Measurements from ENCODE around the gene RNASEH2B. TPM values are rescaled to one million over a fixed set of nuclear protein-coding genes. Genes with fewer than 3 reads are reported as not detected.

The RNASEH2B gene
- total RNA-seq, 1 experiment from 2014 or later = 33.3 TPM

DNA sequence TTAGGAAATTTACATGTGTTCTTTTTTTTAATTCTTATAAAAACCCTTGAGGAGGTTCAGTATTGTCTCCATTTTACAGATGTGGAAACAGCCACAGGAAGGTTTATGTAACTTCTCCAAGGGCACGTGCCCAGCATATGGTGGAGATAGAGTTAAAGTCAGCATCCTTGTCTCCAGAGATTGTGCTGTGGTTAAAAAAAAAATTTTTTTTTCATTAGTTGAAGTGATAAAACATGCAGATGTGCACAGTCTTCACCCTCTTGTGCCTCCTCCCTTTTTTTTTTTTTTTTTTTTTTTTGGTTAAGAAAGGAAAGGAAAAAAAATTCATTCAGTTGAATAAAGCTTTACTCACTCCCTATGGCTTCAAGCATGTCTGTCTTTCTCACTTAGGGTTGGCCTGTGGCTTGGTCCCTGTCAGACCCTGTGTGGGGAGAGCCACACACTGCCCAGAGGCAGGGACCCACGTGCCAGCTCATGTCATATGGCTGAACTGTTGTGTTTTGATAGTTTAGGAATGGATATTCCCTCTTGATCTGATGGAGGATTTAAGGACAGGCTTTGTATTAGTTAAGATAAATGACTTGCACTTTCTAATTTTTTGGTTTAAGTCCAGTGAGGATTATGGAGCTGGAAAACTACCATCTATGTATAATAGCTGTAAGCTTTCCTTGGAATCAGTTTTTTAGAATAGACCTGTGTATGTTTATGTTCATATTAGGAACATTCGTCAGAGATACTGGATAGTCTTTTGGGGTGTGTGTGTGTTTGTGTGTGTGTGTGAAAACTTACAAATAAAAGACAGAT lies 19.3 kb downstream of the RNASEH2B start:
- DNase-seq (ENCODE audit: low spot score) = no peak
- no peak overlapping the region for H3K4me3 Mint-ChIP-seq
- no peak for TF ChIP-seq TCF7 (CRISPR knock-in tag; IDR thresholded peaks at IDR 0.05; ENCODE audit: low read depth)
- no peak for TF ChIP-seq NFE2L1 (CRISPR knock-in tag; IDR thresholded peaks at IDR 0.05)
- TF ChIP-seq, protein P1, sequence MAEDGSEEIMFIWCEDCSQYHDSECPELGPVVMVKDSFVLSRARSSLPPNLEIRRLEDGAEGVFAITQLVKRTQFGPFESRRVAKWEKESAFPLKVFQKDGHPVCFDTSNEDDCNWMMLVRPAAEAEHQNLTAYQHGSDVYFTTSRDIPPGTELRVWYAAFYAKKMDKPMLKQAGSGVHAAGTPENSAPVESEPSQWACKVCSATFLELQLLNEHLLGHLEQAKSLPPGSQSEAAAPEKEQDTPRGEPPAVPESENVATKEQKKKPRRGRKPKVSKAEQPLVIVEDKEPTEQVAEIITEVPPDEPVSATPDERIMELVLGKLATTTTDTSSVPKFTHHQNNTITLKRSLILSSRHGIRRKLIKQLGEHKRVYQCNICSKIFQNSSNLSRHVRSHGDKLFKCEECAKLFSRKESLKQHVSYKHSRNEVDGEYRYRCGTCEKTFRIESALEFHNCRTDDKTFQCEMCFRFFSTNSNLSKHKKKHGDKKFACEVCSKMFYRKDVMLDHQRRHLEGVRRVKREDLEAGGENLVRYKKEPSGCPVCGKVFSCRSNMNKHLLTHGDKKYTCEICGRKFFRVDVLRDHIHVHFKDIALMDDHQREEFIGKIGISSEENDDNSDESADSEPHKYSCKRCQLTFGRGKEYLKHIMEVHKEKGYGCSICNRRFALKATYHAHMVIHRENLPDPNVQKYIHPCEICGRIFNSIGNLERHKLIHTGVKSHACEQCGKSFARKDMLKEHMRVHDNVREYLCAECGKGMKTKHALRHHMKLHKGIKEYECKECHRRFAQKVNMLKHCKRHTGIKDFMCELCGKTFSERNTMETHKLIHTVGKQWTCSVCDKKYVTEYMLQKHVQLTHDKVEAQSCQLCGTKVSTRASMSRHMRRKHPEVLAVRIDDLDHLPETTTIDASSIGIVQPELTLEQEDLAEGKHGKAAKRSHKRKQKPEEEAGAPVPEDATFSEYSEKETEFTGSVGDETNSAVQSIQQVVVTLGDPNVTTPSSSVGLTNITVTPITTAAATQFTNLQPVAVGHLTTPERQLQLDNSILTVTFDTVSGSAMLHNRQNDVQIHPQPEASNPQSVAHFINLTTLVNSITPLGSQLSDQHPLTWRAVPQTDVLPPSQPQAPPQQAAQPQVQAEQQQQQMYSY (CRISPR knock-in tag; IDR thresholded peaks at IDR 0.05) = no peak
- no peak for TF ChIP-seq EMX1 (CRISPR knock-in tag; IDR thresholded peaks at IDR 0.05)
- TF ChIP-seq, protein P2, sequence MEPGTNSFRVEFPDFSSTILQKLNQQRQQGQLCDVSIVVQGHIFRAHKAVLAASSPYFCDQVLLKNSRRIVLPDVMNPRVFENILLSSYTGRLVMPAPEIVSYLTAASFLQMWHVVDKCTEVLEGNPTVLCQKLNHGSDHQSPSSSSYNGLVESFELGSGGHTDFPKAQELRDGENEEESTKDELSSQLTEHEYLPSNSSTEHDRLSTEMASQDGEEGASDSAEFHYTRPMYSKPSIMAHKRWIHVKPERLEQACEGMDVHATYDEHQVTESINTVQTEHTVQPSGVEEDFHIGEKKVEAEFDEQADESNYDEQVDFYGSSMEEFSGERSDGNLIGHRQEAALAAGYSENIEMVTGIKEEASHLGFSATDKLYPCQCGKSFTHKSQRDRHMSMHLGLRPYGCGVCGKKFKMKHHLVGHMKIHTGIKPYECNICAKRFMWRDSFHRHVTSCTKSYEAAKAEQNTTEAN (CRISPR knock-in tag; IDR thresholded peaks at IDR 0.05) = no peak
- TF ChIP-seq JAZF1 (CRISPR knock-in tag; IDR thresholded peaks at IDR 0.05) = no peak
- TF ChIP-seq NFATC4 (CRISPR knock-in tag; IDR thresholded peaks at IDR 0.05) = no peak
- no peak for TF ChIP-seq RELA (CRISPR knock-in tag; IDR thresholded peaks at IDR 0.05; ENCODE audit: borderline replicate concordance)
- no peak for TF ChIP-seq JUN (CRISPR knock-in tag; IDR thresholded peaks at IDR 0.05)
- no peak for TF ChIP-seq ZNF317 (CRISPR knock-in tag; IDR thresholded peaks at IDR 0.05; ENCODE audit: borderline replicate concordance, low read depth)
- no peak for TF ChIP-seq TEAD4 (CRISPR knock-in tag; IDR thresholded peaks at IDR 0.05)
- TF ChIP-seq MYBL2 (CRISPR knock-in tag; IDR thresholded peaks at IDR 0.05) = no peak
- no peak for TF ChIP-seq NFYB (CRISPR knock-in tag; conservative IDR thresholded peaks at IDR 0.05; ENCODE audit: low read depth)
- TF ChIP-seq, protein P3, sequence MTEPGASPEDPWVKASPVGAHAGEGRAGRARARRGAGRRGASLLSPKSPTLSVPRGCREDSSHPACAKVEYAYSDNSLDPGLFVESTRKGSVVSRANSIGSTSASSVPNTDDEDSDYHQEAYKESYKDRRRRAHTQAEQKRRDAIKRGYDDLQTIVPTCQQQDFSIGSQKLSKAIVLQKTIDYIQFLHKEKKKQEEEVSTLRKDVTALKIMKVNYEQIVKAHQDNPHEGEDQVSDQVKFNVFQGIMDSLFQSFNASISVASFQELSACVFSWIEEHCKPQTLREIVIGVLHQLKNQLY (CRISPR knock-in tag; IDR thresholded peaks at IDR 0.05) = no peak
- TF ChIP-seq ZNF423 (CRISPR knock-in tag; IDR thresholded peaks at IDR 0.05) = no peak
- TF ChIP-seq, protein P4, sequence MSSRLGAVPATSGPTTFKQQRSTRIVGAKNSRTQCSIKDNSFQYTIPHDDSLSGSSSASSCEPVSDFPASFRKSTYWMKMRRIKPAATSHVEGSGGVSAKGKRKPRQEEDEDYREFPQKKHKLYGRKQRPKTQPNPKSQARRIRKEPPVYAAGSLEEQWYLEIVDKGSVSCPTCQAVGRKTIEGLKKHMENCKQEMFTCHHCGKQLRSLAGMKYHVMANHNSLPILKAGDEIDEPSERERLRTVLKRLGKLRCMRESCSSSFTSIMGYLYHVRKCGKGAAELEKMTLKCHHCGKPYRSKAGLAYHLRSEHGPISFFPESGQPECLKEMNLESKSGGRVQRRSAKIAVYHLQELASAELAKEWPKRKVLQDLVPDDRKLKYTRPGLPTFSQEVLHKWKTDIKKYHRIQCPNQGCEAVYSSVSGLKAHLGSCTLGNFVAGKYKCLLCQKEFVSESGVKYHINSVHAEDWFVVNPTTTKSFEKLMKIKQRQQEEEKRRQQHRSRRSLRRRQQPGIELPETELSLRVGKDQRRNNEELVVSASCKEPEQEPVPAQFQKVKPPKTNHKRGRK (CRISPR knock-in tag; IDR thresholded peaks at IDR 0.05; ENCODE audit: borderline replicate concordance) = no peak
- H3K9me3 Mint-ChIP-seq = peaks cover 22% of the 10 kb centered on the region
- H3K27me3 Mint-ChIP-seq (ENCODE audit: low read depth) = peaks cover 3% of the 10 kb centered on the region; the same call in 1 of the 2 replicates
- ATAC-seq = no peak
- H3K4me1 Mint-ChIP-seq = peaks cover 21% of the 10 kb centered on the region
- ChIA-PET CTCF (interaction anchor here (0.7 kb wide), 1 partner anchor 614 kb away, joined by 4 read pairs; no protein-coding TSS in a partner anchor), POLR2A (no interaction called here)
- no peak overlapping the region; the same call in 1 of the 2 replicates for H3K27ac Mint-ChIP-seq
- H3K36me3 Mint-ChIP-seq = peaks cover 15% of the 10 kb centered on the region

DNA sequence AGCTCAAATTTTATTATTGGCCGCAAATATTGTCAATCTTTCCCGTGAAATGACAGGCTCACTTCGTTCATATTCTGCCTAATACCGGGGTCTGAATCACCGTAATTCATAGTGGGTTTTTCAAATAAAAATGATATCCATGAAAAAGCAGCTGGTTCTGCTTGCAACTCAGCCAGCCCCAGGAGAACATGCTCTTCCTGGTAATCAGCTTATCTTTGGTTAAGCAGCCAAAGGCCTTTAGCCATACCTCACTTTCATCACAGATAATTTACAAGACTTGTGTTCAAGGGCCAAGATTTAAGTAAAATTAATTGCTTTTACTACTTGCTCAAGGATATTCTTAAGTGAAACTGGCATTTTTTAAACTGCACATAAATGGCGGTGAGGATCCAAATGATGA lies 22.5 kb downstream of the RNASEH2B start:
- H3K27me3 Mint-ChIP-seq (ENCODE audit: low read depth) = no peaks in the 10 kb centered on the region
- H3K27ac Mint-ChIP-seq = no peak overlapping the region
- DNase-seq (ENCODE audit: low spot score) (no peak), ATAC-seq (no peak)
- peaks cover 21% of the 10 kb centered on the region for H3K4me1 Mint-ChIP-seq
- CTCF ChIA-PET = interaction anchor here (2.7 kb wide), 1 partner anchor 20 kb away, joined by 7 read pairs; no protein-coding TSS in a partner anchor
- 0 out of 2 replicates have a peak, but pooled peaks cover 6% of the 10 kb centered on the region for H3K9me3 Mint-ChIP-seq
- POLR2A ChIA-PET = no interaction called here
- peaks cover 17% of the 10 kb centered on the region for H3K36me3 Mint-ChIP-seq
- no peak overlapping the region for H3K4me3 Mint-ChIP-seq
- TF ChIP-seq, protein P2 (CRISPR knock-in tag; IDR thresholded peaks at IDR 0.05) = no peak
- no peak for TF ChIP-seq ZNF423 (CRISPR knock-in tag; IDR thresholded peaks at IDR 0.05)
- no peak for TF ChIP-seq SMAD4 (CRISPR knock-in tag; IDR thresholded peaks at IDR 0.05)
- TF ChIP-seq NFATC4 (CRISPR knock-in tag; IDR thresholded peaks at IDR 0.05) = no peak
- TF ChIP-seq, protein P5, sequence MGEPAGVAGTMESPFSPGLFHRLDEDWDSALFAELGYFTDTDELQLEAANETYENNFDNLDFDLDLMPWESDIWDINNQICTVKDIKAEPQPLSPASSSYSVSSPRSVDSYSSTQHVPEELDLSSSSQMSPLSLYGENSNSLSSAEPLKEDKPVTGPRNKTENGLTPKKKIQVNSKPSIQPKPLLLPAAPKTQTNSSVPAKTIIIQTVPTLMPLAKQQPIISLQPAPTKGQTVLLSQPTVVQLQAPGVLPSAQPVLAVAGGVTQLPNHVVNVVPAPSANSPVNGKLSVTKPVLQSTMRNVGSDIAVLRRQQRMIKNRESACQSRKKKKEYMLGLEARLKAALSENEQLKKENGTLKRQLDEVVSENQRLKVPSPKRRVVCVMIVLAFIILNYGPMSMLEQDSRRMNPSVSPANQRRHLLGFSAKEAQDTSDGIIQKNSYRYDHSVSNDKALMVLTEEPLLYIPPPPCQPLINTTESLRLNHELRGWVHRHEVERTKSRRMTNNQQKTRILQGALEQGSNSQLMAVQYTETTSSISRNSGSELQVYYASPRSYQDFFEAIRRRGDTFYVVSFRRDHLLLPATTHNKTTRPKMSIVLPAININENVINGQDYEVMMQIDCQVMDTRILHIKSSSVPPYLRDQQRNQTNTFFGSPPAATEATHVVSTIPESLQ (CRISPR knock-in tag; IDR thresholded peaks at IDR 0.05) = no peak
- TF ChIP-seq, protein P3 (CRISPR knock-in tag; IDR thresholded peaks at IDR 0.05) = no peak
